Kidney (tissue), 14 donors: ENCODE results near the gene TMEM51. TPM values are rescaled to one million over a fixed set of nuclear protein-coding genes. Genes with fewer than 3 reads are reported as not detected.
"Not testable (repeated sequence)": the region's sequence is repeated elsewhere in the genome, so short reads cannot be mapped to it uniquely, and the experiment has no call there.

Source experiments
- DNase-seq, 5 donors: peaks; one replicate each; pipeline ENCODE4 v3.0.0-alpha.2; 2013 to 2020
- FAIRE-seq: peaks from 2 replicates; lab custom pipeline; 2012; peaks lifted over from hg19 to GRCh38; lab: Jason Lieb, UNC
- H3K27ac ChIP-seq, 2 donors: one replicate each; pipeline ENCODE4 v1.7.0; 2013; ENCODE audit warnings: low read depth in 2 of 2, low read length in 2 of 2, inconsistent platforms in 1 of 2
- H3K27me3 ChIP-seq: one replicate; pipeline ENCODE4 v1.7.1; 2013; ENCODE audit warnings: low read length, inconsistent platforms; ENCODE audit not compliant: control insufficient read depth, insufficient read depth
- H3K36me3 ChIP-seq, 3 donors: one replicate each; pipeline versions ENCODE4 v1.7.0 to v1.7.1; 2013; ENCODE audit warnings: low read length in 3 of 3, control low read depth in 1 of 3, inconsistent platforms in 1 of 3; ENCODE audit not compliant: insufficient read depth in 3 of 3, control insufficient read depth in 2 of 3
- H3K4me1 ChIP-seq, 3 donors: one replicate each; pipeline versions ENCODE4 v1.7.0 to v1.7.1; 2013; ENCODE audit warnings: low read length in 3 of 3, inconsistent platforms in 1 of 3, low read depth in 1 of 3; ENCODE audit not compliant: control insufficient read depth in 2 of 3, insufficient read depth in 2 of 3
- H3K4me3 ChIP-seq, 3 donors: one replicate each; pipeline versions ENCODE4 v1.7.0 to v1.8.1; 2013; ENCODE audit warnings: low read length in 3 of 3, control low read depth in 1 of 3, inconsistent platforms in 1 of 3
- H3K9ac ChIP-seq, 3 donors: one replicate each; pipeline versions ENCODE4 v1.7.0 to v1.7.1; 2013; ENCODE audit warnings: low read length in 3 of 3, control low read depth in 1 of 3, inconsistent platforms in 1 of 3
- H3K9me3 ChIP-seq, 3 donors: one replicate each; pipeline versions ENCODE4 v1.7.0 to v1.7.1; 2013; ENCODE audit warnings: low read length in 3 of 3, control low read depth in 1 of 3, inconsistent platforms in 1 of 3; ENCODE audit not compliant: control insufficient read depth in 2 of 3, insufficient read depth in 1 of 3
- intact Hi-C: fragments of 100-400 bp; cut with DNase I; formaldehyde crosslinking; loops from one replicate; pipeline ENCODE4 v1.11.1; 2022
- polyA plus RNA-seq: library from polyadenylated mRNA; stranded (reverse); fragments of 350-450 nt; fragmentation: Illumina TruSeq; extraction: RNeasy Lipid Tissue Mini Kit (QIAGEN cat#74804); gene quantifications from one replicate; pipeline ENCODE4 v1.2.3, GENCODE V29; 2014; ENCODE audit warnings: low read depth, low replicate concordance; ENCODE audit not compliant: insufficient read depth
- total RNA-seq: library from RNA; stranded (reverse); fragmentation: NEBNext Ultra II Directional; extraction: Animal tissue kit (Norgen Biotek cat#: 25700); gene quantifications from one replicate; pipeline ENCODE4 v1.2.1, GENCODE V29; 2021
- TF ChIP-seq, protein P1 (sequence below): IDR thresholded peaks from 3 replicates; pipeline ENCODE4 v1.5.1; 2012; ENCODE audit warnings: mild to moderate bottlenecking, moderate library complexity, borderline replicate concordance; ENCODE audit not compliant: insufficient read depth; ENCODE audit errors: extremely low read depth
- donor health status: control.
- donor health status: control.
- donor health status: control.
- donor health status: control.
- donor health status: control.
- donor health status: DM: yes; HTN: yes; CAD: no.
- donor health status: Normal renal cell carcinoma (clear cell type).

Gene TMEM51
- total and polyA plus RNA-seq, 2 donors from 2014 or later: 38.1 to 48.4 TPM

- FAIRE-seq: no peak
- intact Hi-C loops: no loop called here
- no peak overlapping the region for H3K4me3 ChIP-seq
- H3K27me3 ChIP-seq: no peaks in the 10 kb centered on the region
- peaks cover 0 to 49% (median 45%) of the 10 kb centered on the region in 3 donors for H3K4me1 ChIP-seq
- H3K9ac ChIP-seq: peak overlapping the region in 1 of 3 donors; percentile 17
- TF ChIP-seq, protein P1, sequence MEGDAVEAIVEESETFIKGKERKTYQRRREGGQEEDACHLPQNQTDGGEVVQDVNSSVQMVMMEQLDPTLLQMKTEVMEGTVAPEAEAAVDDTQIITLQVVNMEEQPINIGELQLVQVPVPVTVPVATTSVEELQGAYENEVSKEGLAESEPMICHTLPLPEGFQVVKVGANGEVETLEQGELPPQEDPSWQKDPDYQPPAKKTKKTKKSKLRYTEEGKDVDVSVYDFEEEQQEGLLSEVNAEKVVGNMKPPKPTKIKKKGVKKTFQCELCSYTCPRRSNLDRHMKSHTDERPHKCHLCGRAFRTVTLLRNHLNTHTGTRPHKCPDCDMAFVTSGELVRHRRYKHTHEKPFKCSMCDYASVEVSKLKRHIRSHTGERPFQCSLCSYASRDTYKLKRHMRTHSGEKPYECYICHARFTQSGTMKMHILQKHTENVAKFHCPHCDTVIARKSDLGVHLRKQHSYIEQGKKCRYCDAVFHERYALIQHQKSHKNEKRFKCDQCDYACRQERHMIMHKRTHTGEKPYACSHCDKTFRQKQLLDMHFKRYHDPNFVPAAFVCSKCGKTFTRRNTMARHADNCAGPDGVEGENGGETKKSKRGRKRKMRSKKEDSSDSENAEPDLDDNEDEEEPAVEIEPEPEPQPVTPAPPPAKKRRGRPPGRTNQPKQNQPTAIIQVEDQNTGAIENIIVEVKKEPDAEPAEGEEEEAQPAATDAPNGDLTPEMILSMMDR: no peak
- H3K27ac ChIP-seq: peak overlapping the region; percentile 71 to 78
- no peaks in the 10 kb centered on the region for H3K9me3 ChIP-seq
- H3K36me3 ChIP-seq: no peaks in the 10 kb centered on the region
- no peak for DNase-seq
Observed at GRCh38 chr1:15174615-15174983, 21.1 kb downstream of the TMEM51 start.

DNA sequence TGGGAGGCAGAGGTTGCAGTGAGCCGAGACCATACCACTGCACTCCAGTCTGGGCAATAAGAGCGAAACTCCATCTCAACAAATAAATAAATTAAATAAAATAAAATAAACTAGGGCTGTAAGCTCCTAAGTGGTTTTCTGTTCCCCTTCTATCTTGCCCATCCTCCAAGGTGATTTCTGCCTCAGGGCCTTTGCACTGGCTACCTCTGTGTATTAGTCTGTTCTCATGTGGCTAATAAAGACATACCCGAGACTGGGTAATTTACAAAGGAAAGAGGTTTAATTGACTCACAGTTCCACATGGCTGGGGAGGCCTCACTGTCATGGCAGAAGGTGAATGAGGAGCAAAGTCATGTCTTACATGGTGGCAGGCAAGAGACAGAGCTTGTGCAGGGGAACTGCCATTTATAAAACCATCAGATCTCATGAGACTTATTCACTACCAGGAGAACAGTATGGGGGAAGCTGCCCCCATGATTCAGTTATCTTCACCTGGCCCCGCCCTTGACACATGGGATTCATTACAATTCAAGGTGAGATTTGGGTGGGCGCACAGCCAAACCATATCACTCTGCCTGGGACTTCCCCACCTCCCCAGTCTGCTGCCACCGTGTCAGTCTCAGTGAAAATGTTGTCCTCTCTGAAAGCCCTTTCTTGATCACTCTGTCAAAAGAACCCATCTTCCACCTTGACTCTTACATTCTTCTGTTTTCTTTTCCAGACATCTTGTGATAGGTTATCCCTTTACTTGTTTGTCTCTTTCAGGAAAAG, 22.0 kb downstream of the TMEM51 start:
- H3K27me3 ChIP-seq, H3K4me3 ChIP-seq, H3K36me3 ChIP-seq, intact Hi-C loops, DNase-seq, FAIRE-seq, H3K9me3 ChIP-seq: not testable (repeated sequence)
- peaks cover 0 to 54% (median 49%) of the 10 kb centered on the region in 3 donors for H3K4me1 ChIP-seq
- peak overlapping the region in 1 of 3 donors; percentile 21 for H3K9ac ChIP-seq
- peak overlapping the region; percentile 18 to 62 for H3K27ac ChIP-seq

DNA sequence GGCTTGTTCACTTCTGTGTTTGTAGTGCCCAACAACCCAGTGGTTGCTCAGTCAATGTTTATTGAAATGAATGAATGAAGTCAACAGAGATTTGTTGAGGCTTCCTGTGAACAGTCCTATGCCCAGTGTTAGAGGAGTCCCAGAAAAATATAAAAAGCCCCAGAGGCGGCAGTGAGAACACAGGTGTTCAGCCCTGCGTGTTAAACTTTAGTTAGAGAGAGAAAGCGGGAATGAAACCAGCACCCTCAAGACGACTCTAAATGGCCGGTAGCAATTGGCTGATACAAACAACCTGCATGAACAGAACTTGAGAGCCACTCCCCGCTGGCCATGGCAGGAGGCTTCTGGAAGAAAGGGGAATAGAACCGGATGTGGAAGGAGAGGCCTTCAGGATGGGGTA, 22.6 kb downstream of the TMEM51 start:
- peak overlapping the region; percentile 18 to 62 for H3K27ac ChIP-seq
- H3K9me3 ChIP-seq: no peaks in the 10 kb centered on the region

More for the DNA sequence above, 22.6 kb downstream of the TMEM51 start:
- DNase-seq (no peak), FAIRE-seq (no peak)
- Histone ChIP-seq H3K36me3 (no peaks in the 10 kb centered on the region), H3K9ac (peak overlapping the region in 1 of 3 donors; percentile 51), H3K4me3 (no peak overlapping the region), H3K4me1 (peaks cover 0 to 59% (median 54%) of the 10 kb centered on the region in 3 donors), H3K27me3 (no peaks in the 10 kb centered on the region)
- intact Hi-C loops: no loop called here
- TF ChIP-seq, protein P1: no peak
